Testis (tissue), 2 donors: ENCODE measurements around the gene CFAP54.

Source experiments
- POLR2A ChIP-seq: fragments of 450-650 bp; IDR thresholded peaks from one replicate; pipeline ENCODE4 v1.6.1; 2017; ENCODE audit warnings: antibody characterized with exemption, mild to moderate bottlenecking, moderate library complexity
- TF ChIP-seq, protein P1 (sequence below), 3 experiments: fragments of 450-650 bp in 2 of 3; fragments of 200-600 bp in 1 of 3; sonication (generic) in 1 of 3; IDR thresholded peaks; one replicate each; pipeline ENCODE4 v1.5.1; 2016 to 2019; ENCODE audit warnings: antibody characterized with exemption in 3 of 3, mild to moderate bottlenecking in 2 of 3, moderate library complexity in 1 of 3

DNA sequence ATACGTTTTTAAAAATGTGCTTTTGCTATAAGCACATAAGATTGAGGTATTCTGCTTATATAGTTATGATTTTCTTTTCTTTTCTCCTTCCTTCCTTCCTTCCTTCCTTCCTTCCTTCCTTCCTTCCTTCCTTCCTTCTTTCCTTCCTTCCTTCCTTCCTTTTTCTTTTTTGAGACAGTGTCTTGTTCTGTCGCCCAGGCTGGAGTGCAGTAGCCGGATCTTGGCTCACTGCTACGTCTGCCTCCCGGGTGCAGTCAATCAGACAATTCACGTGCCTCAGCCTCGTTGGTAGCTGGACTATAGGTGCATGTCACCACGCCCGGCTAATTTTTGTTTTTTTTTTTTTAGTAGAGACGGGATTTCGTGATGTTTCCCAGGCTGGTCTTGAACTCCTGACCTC is 5.8 kb downstream of the CFAP54 start:
- no peak for TF ChIP-seq POLR2A
- TF ChIP-seq, protein P1, sequence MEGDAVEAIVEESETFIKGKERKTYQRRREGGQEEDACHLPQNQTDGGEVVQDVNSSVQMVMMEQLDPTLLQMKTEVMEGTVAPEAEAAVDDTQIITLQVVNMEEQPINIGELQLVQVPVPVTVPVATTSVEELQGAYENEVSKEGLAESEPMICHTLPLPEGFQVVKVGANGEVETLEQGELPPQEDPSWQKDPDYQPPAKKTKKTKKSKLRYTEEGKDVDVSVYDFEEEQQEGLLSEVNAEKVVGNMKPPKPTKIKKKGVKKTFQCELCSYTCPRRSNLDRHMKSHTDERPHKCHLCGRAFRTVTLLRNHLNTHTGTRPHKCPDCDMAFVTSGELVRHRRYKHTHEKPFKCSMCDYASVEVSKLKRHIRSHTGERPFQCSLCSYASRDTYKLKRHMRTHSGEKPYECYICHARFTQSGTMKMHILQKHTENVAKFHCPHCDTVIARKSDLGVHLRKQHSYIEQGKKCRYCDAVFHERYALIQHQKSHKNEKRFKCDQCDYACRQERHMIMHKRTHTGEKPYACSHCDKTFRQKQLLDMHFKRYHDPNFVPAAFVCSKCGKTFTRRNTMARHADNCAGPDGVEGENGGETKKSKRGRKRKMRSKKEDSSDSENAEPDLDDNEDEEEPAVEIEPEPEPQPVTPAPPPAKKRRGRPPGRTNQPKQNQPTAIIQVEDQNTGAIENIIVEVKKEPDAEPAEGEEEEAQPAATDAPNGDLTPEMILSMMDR (IDR thresholded peaks at IDR 0.05): no peak
